Measurements from ENCODE around the gene IQUB. TPM values are rescaled to one million over a fixed set of nuclear protein-coding genes. Genes with fewer than 3 reads are reported as not detected.
A peak's percentile ranks its signal among the peaks of the same experiment; 100 is the strongest.
"Not testable (repeated sequence)": the region's sequence is repeated elsewhere in the genome, so short reads cannot be mapped to it uniquely, and the experiment has no call there.

The IQUB gene
- total and polyA plus RNA-seq, 2 donors, result 0.14 to 0.32 TPM

GRCh38 chr7:123423622-123424021 is 110.8 kb downstream of the IQUB start:
- H3K27me3 ChIP-seq (ENCODE audit: control insufficient read depth in 2 of 2, insufficient read depth in 1 of 2, low read length in 1 of 2), result no peaks in the 10 kb centered on the region
- no peak for DNase-seq (ENCODE audit: low read depth in 6 of 9, low spot score in 9 of 9)
- no peak overlapping the region for H3K4me3 ChIP-seq (ENCODE audit: low read length in 2 of 2)
- H3K4me1 ChIP-seq (ENCODE audit: control insufficient read depth in 2 of 2, insufficient read depth in 2 of 2, low read length in 2 of 2), result no peaks in the 10 kb centered on the region
- WGBS, result 96% methylated on average over 2 of the region's 2 CpGs
- no peak overlapping the region for H3K27ac ChIP-seq (ENCODE audit: low read depth in 1 of 2, low read length in 1 of 2)
- H3K9me3 ChIP-seq (ENCODE audit: control insufficient read depth in 2 of 2, insufficient read depth in 1 of 2, low read length in 1 of 2), result peaks cover 0 to 7% of the 10 kb centered on the region in 2 donors
- no peaks in the 10 kb centered on the region for H3K36me3 ChIP-seq (ENCODE audit: control insufficient read depth in 2 of 2, insufficient read depth in 2 of 2, low read length in 1 of 2)

DNA sequence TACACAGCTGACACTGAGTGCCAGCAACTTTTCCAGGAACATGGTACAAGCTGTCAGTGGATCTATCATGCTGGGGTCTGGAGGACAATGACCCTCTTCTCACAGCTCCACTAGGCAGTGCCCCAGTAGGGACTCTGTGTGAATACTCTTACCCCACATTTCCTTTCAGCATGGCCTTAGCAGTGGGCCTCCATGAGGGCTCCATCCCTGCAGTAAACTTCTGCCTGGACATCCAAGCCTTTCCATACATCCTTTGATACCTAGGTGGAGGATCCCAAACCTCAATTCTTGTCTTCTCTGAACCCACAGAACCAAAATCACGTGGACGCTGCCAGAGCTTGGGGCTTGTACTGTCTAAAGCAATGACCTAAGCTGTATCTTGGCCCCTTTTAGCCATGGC is 116.8 kb downstream of the IQUB start:
- Histone ChIP-seq H3K9me3 (ENCODE audit: control insufficient read depth in 2 of 2, insufficient read depth in 1 of 2, low read length in 1 of 2) (peaks cover 0 to 9% of the 10 kb centered on the region in 2 donors), H3K4me1 (ENCODE audit: control insufficient read depth in 2 of 2, insufficient read depth in 2 of 2, low read length in 2 of 2) (no peaks in the 10 kb centered on the region), H3K27ac (ENCODE audit: low read depth in 1 of 2, low read length in 1 of 2) (no peak overlapping the region), H3K27me3 (ENCODE audit: control insufficient read depth in 2 of 2, insufficient read depth in 1 of 2, low read length in 1 of 2) (no peaks in the 10 kb centered on the region), H3K36me3 (ENCODE audit: control insufficient read depth in 2 of 2, insufficient read depth in 2 of 2, low read length in 1 of 2) (no peaks in the 10 kb centered on the region), H3K4me3 (ENCODE audit: low read length in 2 of 2) (no peak overlapping the region)
- DNase-seq (ENCODE audit: low read depth in 6 of 9, low spot score in 9 of 9), result no peak
- WGBS, result 86% methylated on average over 2 of the region's 2 CpGs

- H3K27me3 ChIP-seq (ENCODE audit: control insufficient read depth in 2 of 2, insufficient read depth in 1 of 2, low read length in 1 of 2), result no peaks in the 10 kb centered on the region
- no peak for DNase-seq (ENCODE audit: low read depth in 6 of 9, low spot score in 9 of 9)
- no peak overlapping the region for H3K4me3 ChIP-seq (ENCODE audit: low read length in 2 of 2)
- H3K4me1 ChIP-seq (ENCODE audit: control insufficient read depth in 2 of 2, insufficient read depth in 2 of 2, low read length in 2 of 2), result no peaks in the 10 kb centered on the region
- peaks cover 0 to 8% of the 10 kb centered on the region in 2 donors for H3K9me3 ChIP-seq (ENCODE audit: control insufficient read depth in 2 of 2, insufficient read depth in 1 of 2, low read length in 1 of 2)
- no peak overlapping the region for H3K27ac ChIP-seq (ENCODE audit: low read depth in 1 of 2, low read length in 1 of 2)
- H3K36me3 ChIP-seq (ENCODE audit: control insufficient read depth in 2 of 2, insufficient read depth in 2 of 2, low read length in 1 of 2), result no peaks in the 10 kb centered on the region
- 7% methylated on average over 1 of the region's 1 CpG for WGBS
Measured at GRCh38 chr7:123415625-123416024, 118.8 kb downstream of the IQUB start.

DNA sequence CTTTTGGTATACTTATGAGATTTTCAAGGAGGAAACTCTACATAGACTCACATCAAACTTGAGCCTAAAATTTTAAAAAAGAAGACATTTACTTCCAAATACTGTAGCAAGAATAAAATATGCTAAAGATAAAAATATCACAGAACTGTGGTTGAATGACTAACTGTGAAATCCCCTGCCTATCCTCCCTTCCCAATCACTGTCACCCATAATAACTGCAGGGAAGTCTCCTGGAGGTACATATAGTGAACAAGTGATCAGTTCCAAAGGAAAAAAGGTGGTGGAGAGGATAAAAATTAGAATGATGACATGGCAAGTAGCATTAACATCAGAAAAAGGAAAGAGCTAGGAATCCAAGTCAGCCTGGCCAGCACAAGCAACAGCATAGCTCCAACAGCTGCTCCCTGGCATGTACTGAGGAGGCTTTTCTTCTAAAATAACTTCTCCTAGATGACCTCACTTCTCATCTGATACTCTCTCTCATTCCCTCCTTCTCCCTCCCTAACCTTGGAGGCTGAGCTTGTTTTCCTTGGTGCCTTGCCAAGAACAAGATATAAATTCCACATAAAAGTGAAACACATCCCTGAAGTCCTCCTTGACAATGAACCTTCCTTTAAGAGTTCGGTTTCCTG is 124.0 kb downstream of the IQUB start:
- Histone ChIP-seq H3K9me3 (ENCODE audit: control insufficient read depth in 2 of 2, insufficient read depth in 1 of 2, low read length in 1 of 2) (no peaks in the 10 kb centered on the region), H3K36me3 (ENCODE audit: control insufficient read depth in 2 of 2, insufficient read depth in 2 of 2, low read length in 1 of 2) (no peaks in the 10 kb centered on the region), H3K27me3 (ENCODE audit: control insufficient read depth in 2 of 2, insufficient read depth in 1 of 2, low read length in 1 of 2) (no peaks in the 10 kb centered on the region), H3K4me3 (ENCODE audit: low read length in 2 of 2) (no peak overlapping the region), H3K27ac (ENCODE audit: low read depth in 1 of 2, low read length in 1 of 2) (no peak overlapping the region), H3K4me1 (ENCODE audit: control insufficient read depth in 2 of 2, insufficient read depth in 2 of 2, low read length in 2 of 2) (no peaks in the 10 kb centered on the region)
- DNase-seq (ENCODE audit: low read depth in 6 of 9, low spot score in 9 of 9), result peak in 3 of 9 donors; percentile 4 to 21 (median 7)
- WGBS, result 87% methylated on average over 1 of the region's 1 CpG

DNA sequence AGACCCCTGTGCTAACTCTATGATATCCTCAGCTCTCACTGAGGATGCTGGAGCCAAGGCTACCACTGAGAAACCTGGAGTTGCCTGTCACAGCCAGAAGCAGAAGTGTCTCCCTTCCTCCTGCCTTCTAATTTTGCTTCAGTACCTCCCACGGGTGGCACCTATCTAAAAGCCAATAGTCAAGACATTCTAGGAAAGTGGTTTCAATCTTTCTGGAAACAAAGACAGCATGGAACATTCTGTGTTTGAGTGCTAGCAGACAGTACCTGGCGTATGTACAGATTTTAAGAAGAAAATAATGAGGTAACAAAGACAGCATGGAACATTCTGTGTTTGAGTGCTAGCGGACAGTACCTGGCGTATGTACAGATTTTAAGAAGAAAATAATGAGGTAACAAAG is 126.4 kb downstream of the IQUB start:
- DNase-seq (ENCODE audit: low read depth in 6 of 9, low spot score in 9 of 9); H3K4me1 ChIP-seq (ENCODE audit: control insufficient read depth in 2 of 2, insufficient read depth in 2 of 2, low read length in 2 of 2); H3K36me3 ChIP-seq (ENCODE audit: control insufficient read depth in 2 of 2, insufficient read depth in 2 of 2, low read length in 1 of 2); H3K4me3 ChIP-seq (ENCODE audit: low read length in 2 of 2); H3K9me3 ChIP-seq (ENCODE audit: control insufficient read depth in 2 of 2, insufficient read depth in 1 of 2, low read length in 1 of 2); H3K27ac ChIP-seq (ENCODE audit: low read depth in 1 of 2, low read length in 1 of 2); H3K27me3 ChIP-seq (ENCODE audit: control insufficient read depth in 2 of 2, insufficient read depth in 1 of 2, low read length in 1 of 2): not testable (repeated sequence)
- WGBS, result 91% methylated on average over 4 of the region's 4 CpGs

Other genes starting within 250 kb of the IQUB start
- 73.5 TPM for gene NDUFA5, start 23.2 kb upstream of the IQUB start, total RNA-seq
- gene NDUFA5, start 23.2 kb upstream of the IQUB start, polyA plus RNA-seq, result 146 TPM
- not detected for gene ASB15, start 67.2 kb upstream of the IQUB start, total RNA-seq
- gene ASB15, start 67.2 kb upstream of the IQUB start, polyA plus RNA-seq, result 0.05 TPM
- gene LMOD2, start 121.3 kb upstream of the IQUB start, total RNA-seq, result 0.05 TPM
- 0.23 TPM for gene LMOD2, start 121.3 kb upstream of the IQUB start, polyA plus RNA-seq
- gene WASL, start 214.4 kb upstream of the IQUB start, total RNA-seq, result 3.6 TPM
- gene WASL, start 214.4 kb upstream of the IQUB start, polyA plus RNA-seq, result 17.8 TPM

Data from thymus (tissue), 11 donors.